OCI-LY3 (cell line): Measurements from ENCODE around the gene SETD7.
A peak's percentile ranks its signal among the peaks of the same experiment; 100 is the strongest.
"Not testable (repeated sequence)": the region's sequence is repeated elsewhere in the genome, so short reads cannot be mapped to it uniquely, and the experiment has no call there.

Experiments used
- H2AFZ ChIP-seq: fragments of 200-600, 300-600 bp; shearing (Covaris generic); 2 replicates; pipeline ENCODE4 v1.6.0; 2014; ENCODE audit warnings: antibody characterized with exemption, low read depth, low read length
- H3K27ac ChIP-seq: fragments of 200-600, 300-600 bp; sonication (generic); 2 replicates; pipeline ENCODE4 v1.5.1; 2014; ENCODE audit warnings: mild to moderate bottlenecking, low read length, moderate library complexity, mixed read lengths
- H3K27me3 ChIP-seq: fragments of 200-600, 300-600 bp; sonication (generic); 2 replicates; pipeline ENCODE4 v1.6.1; 2014; ENCODE audit warnings: low read depth, low read length, mixed read lengths
- H3K36me3 ChIP-seq: fragments of 200-600, 300-600 bp; sonication (generic); replicated peaks from 2 replicates; pipeline ENCODE3; 2014; ENCODE audit warnings: low read depth, low read length, mixed read lengths
- H3K4me1 ChIP-seq: fragments of 300-600, 200-600 bp; sonication (generic); 2 replicates; pipeline ENCODE4 v1.6.1; 2014; ENCODE audit warnings: low read length, mixed read lengths
- H3K4me2 ChIP-seq: fragments of 200-600, 300-600 bp; sonication (generic); 2 replicates; pipeline ENCODE4 v1.6.1; 2014; ENCODE audit warnings: low read length, mixed read lengths
- H3K4me3 ChIP-seq: fragments of 300-600, 200-600 bp; sonication (generic); 2 replicates; pipeline ENCODE4 v1.5.1; 2014; ENCODE audit warnings: antibody characterized with exemption, mild to moderate bottlenecking, low read length, moderate library complexity
- H3K79me2 ChIP-seq: fragments of 300-600, 200-600 bp; shearing (Covaris generic); 2 replicates; pipeline ENCODE4 v1.6.1; 2014; ENCODE audit warnings: mild to moderate bottlenecking, low read length, mixed read lengths
- H3K9ac ChIP-seq: fragments of 300-600, 200-600 bp; shearing (Covaris generic); 2 replicates; pipeline ENCODE4 v1.6.0; 2014; ENCODE audit warnings: mild to moderate bottlenecking, low read length, moderate library complexity
- H3K9me3 ChIP-seq: fragments of 200-600, 300-600 bp; shearing (Covaris generic); 2 replicates; pipeline ENCODE4 v1.6.1; 2014; ENCODE audit warnings: low read length, mixed read lengths; ENCODE audit not compliant: insufficient read depth
- H4K20me1 ChIP-seq: fragments of 200-600, 300-600 bp; sonication (generic); 2 replicates; pipeline ENCODE4 v1.6.1; 2016; ENCODE audit warnings: low read length, mixed read lengths; ENCODE audit not compliant: insufficient read depth
- EZH2phosphoT487 ChIP-seq: fragments of 200-600 bp; shearing (Covaris generic); IDR thresholded peaks from 2 replicates; pipeline ENCODE4 v1.6.1; 2018; ENCODE audit warnings: antibody characterized with exemption, mixed run types, low read depth
- TF ChIP-seq, protein P1 (sequence below): fragments of 200-600, 300-600 bp; sonication (generic); IDR thresholded peaks from 2 replicates; pipeline ENCODE4 v1.5.1; 2014; ENCODE audit warnings: antibody characterized with exemption, low read length, low read depth

SETD7 gene

GRCh38 chr4:139451997-139452396 lies 104.0 kb downstream of the SETD7 start:
- Histone ChIP-seq H2AFZ (no peak overlapping the region), H3K9ac (peak overlapping the region; percentile 74; the same call in 1 of the 2 replicates), H4K20me1 (no peaks in the 10 kb centered on the region), H3K36me3 (no peaks in the 10 kb centered on the region), H3K9me3 (no peaks in the 10 kb centered on the region), H3K79me2 (peaks cover 10% of the 10 kb centered on the region), H3K4me1 (peaks cover 33% of the 10 kb centered on the region), H3K4me3 (peak overlapping the region; percentile 80), H3K27ac (no peak overlapping the region), H3K27me3 (no peaks in the 10 kb centered on the region), H3K4me2 (peak overlapping the region; percentile 78)
- no peak for TF ChIP-seq EZH2phosphoT487
- TF ChIP-seq, protein P1, sequence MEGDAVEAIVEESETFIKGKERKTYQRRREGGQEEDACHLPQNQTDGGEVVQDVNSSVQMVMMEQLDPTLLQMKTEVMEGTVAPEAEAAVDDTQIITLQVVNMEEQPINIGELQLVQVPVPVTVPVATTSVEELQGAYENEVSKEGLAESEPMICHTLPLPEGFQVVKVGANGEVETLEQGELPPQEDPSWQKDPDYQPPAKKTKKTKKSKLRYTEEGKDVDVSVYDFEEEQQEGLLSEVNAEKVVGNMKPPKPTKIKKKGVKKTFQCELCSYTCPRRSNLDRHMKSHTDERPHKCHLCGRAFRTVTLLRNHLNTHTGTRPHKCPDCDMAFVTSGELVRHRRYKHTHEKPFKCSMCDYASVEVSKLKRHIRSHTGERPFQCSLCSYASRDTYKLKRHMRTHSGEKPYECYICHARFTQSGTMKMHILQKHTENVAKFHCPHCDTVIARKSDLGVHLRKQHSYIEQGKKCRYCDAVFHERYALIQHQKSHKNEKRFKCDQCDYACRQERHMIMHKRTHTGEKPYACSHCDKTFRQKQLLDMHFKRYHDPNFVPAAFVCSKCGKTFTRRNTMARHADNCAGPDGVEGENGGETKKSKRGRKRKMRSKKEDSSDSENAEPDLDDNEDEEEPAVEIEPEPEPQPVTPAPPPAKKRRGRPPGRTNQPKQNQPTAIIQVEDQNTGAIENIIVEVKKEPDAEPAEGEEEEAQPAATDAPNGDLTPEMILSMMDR = no peak

GRCh38 chr4:139450586-139450985 lies 105.4 kb downstream of the SETD7 start:
- H2AFZ ChIP-seq = no peak overlapping the region
- H3K27ac ChIP-seq = no peak overlapping the region
- H3K79me2 ChIP-seq = peaks cover 10% of the 10 kb centered on the region
- no peak overlapping the region for H3K4me2 ChIP-seq
- H3K9ac ChIP-seq = no peak overlapping the region
- H3K4me3 ChIP-seq = no peak overlapping the region
- H3K36me3 ChIP-seq = no peaks in the 10 kb centered on the region
- H3K4me1 ChIP-seq = peaks cover 20% of the 10 kb centered on the region
- H3K27me3 ChIP-seq = no peaks in the 10 kb centered on the region
- H3K9me3 ChIP-seq = no peaks in the 10 kb centered on the region
- no peaks in the 10 kb centered on the region for H4K20me1 ChIP-seq
- no peak for TF ChIP-seq EZH2phosphoT487
- TF ChIP-seq, protein P1 = no peak

DNA sequence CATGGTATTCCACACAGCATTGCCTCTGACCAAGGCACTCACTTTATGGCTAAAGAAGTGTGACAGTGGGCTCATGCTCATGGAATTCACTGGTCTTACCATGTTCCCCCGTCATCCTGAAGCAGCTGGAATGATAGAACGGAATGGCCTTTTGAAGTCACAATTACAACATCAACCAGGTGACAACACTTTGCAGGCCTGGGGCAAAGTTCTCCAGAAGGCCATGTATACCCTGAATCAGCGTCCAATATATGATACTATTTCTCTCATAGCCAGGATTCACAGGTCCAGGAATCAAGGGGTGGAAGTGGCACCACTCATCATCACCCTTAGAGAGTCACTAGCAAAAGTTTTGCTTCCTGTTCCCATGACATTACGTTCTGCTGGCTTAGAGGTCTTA lies 108.9 kb downstream of the SETD7 start:
- H3K27me3 ChIP-seq, H3K9ac ChIP-seq, H3K4me2 ChIP-seq, H3K36me3 ChIP-seq, H3K4me1 ChIP-seq, H3K9me3 ChIP-seq, H3K4me3 ChIP-seq, H3K79me2 ChIP-seq, H4K20me1 ChIP-seq, H3K27ac ChIP-seq, H2AFZ ChIP-seq: not testable (repeated sequence)
